Heart right ventricle (tissue), 16 donors: ENCODE measurements around the gene TMED8. TPM values are rescaled to one million over a fixed set of nuclear protein-coding genes. Genes with fewer than 3 reads are reported as not detected.

Experiments
- ATAC-seq, 8 donors: fragments of 200-7000 bp; cut with Tn5 transposase; one replicate each; pipeline ENCODE4 v1.9.1; 2020; ENCODE audit warnings: mild to moderate bottlenecking in 8 of 8, moderate library complexity in 8 of 8, moderate number of reproducible peaks in 1 of 8
- DNase-seq, 2 donors: peaks; one replicate each; pipeline ENCODE4 v3.0.0-alpha.2; 2020
- H3K27ac ChIP-seq, 10 donors: fragments of 200-600 bp; sonication (generic) in 2 of 10; one replicate each; pipeline versions ENCODE4 v1.5.0 to v1.8.0; 2020 to 2022; ENCODE audit warnings: mild to moderate bottlenecking in 3 of 10
- H3K27me3 ChIP-seq, 7 donors: fragments of 200-600 bp; one replicate each; pipeline ENCODE4 v1.8.0; 2021 to 2022; ENCODE audit warnings: mild to moderate bottlenecking in 2 of 7
- H3K36me3 ChIP-seq, 9 donors: fragments of 200-600 bp; sonication (generic) in 1 of 9; one replicate each; pipeline versions ENCODE4 v1.5.0 to v1.8.0; 2020 to 2022; ENCODE audit warnings: mild to moderate bottlenecking in 2 of 9
- H3K4me1 ChIP-seq, 9 donors: fragments of 200-600 bp; sonication (generic) in 1 of 9; one replicate each; pipeline versions ENCODE4 v1.5.0 to v1.8.0; 2020 to 2022; ENCODE audit warnings: mild to moderate bottlenecking in 4 of 9
- H3K4me3 ChIP-seq, 10 donors: fragments of 200-600 bp; sonication (generic) in 2 of 10; one replicate each; pipeline versions ENCODE4 v1.5.0 to v1.8.0; 2020 to 2022; ENCODE audit warnings: mild to moderate bottlenecking in 7 of 10, moderate library complexity in 2 of 10
- H3K9me3 ChIP-seq, 11 donors: fragments of 200-600 bp in 10 of 11; sonication (generic) in 2 of 11; one replicate each; pipeline versions ENCODE4 v1.5.0 to v1.8.0; 2013 to 2022; ENCODE audit warnings: mild to moderate bottlenecking in 2 of 11, control low read depth in 1 of 11, moderate library complexity in 1 of 11
- CTCF ChIP-seq, 9 donors: fragments of 200-600 bp; sonication (generic) in 2 of 9; IDR thresholded peaks; one replicate each; pipeline versions ENCODE4 v1.5.0 to v1.8.0; 2021 to 2022; ENCODE audit warnings: antibody characterized with exemption in 9 of 9, mild to moderate bottlenecking in 5 of 9, moderate library complexity in 1 of 9
- WGBS, 2 donors: extraction: QIAGEN DNeasy Blood & Tissue Kit; methylation state at CpG; one replicate each; pipeline ENCODE4 v1.1.7; 2013; ENCODE audit warnings: inconsistent platforms in 1 of 2; 5-methylcytosine and 5-hydroxymethylcytosine counted together
- intact Hi-C, 10 donors: fragments of 100-400 bp; cut with DNase I; formaldehyde crosslinking; loops; one replicate each; pipeline versions ENCODE4 v1.11.1 to v1.14.2; 2022
- polyA plus RNA-seq, 2 donors: library from polyadenylated mRNA; stranded (reverse); fragments of 200-250 nt; gene quantifications; one replicate each; pipeline ENCODE4 v1.2.3, GENCODE V29; 2013
- total RNA-seq, 10 donors: library from RNA; stranded (reverse); fragmentation: NEBNext Ultra II Directional in 3 of 10; extraction: Animal tissue kit (Norgen Biotek cat#: 25700) in 3 of 10; gene quantifications; one replicate each; pipeline versions ENCODE4 v1.2.1 to v1.2.4, GENCODE V29; 2021 to 2023
- donor health status: Arrhythmogenic right ventricular cardiomyopathy.
- donor health status: ischemic (EF 13 %, LVEDD 7.1; RV severe dilation, severe dysfunction).
- donor health status: healthy with polysubstance abuse.
- donor health status: DM: no; HTN: yes; CAD: no.
- donor health status: DM: no; HTN: no; CAD: no.
- donor health status: ischemic (EF 25% LVEDD 6.9; RV normal size, moderate dysfunction).
- donor health status: ischemic (EF 25% LVEDD 5.7; RV mildly dilated, moderate dysfunction).
- donor health status: healthy.
- donor health status: DM: yes; HTN: yes; CAD: no.
- donor health status: Ischemic cardiomyopathy.
- donor health status: ischemic (EF 35%, LVEDD 5.7; RV mildly dilated, moderate dysfunction).
- donor health status: nonischemic (EF 11% LVEDD 7.7; RV severe dilation, severe dysfunction).
- donor health status: DM: yes; HTN: yes; CAD: no.
- donor health status: PGD.
- donor health status: ischemic (EF 29% LVEDD 5.4; RV normal size, mild dysfunction).
- donor health status: nonischemic (EF 23%, LVEDD 6.1; RV moderate dilation, normal function).

TMED8 gene
- total and polyA plus RNA-seq, 12 donors, result 1.8 to 8.7 (median 6.8) TPM

- DNase-seq, result peak; percentile 56 to 69
- peak; percentile 28 to 78 (median 65) for ATAC-seq
- WGBS, 2 donors, result 40 to 44% methylated on average over 10 of the region's 10 CpGs
- H3K4me3 ChIP-seq, result no peak overlapping the region
- peak; percentile 29 to 75 (median 60) for TF ChIP-seq CTCF (IDR thresholded peaks at IDR 0.05)
- intact Hi-C loops, result loop anchor here in 5 of 10 donors (5.0 to 10.0 kb wide), 4 partner anchors 146 to 254 kb away; no protein-coding TSS in a partner anchor
- H3K27ac ChIP-seq, result no peak overlapping the region
- H3K27me3 ChIP-seq, result no peaks in the 10 kb centered on the region
- H3K36me3 ChIP-seq, result peaks cover 0 to 94% (median 24%) of the 10 kb centered on the region in 9 donors
- no peaks in the 10 kb centered on the region for H3K9me3 ChIP-seq
- peaks cover 0 to 30% (median 0%) of the 10 kb centered on the region in 9 donors for H3K4me1 ChIP-seq
Measured at GRCh38 chr14:77301103-77301502, 75.8 kb downstream of the TMED8 start.

- no peak overlapping the region for H3K27ac ChIP-seq
- H3K27me3 ChIP-seq, result no peaks in the 10 kb centered on the region
- intact Hi-C loops, result loop anchor here in 6 of 10 donors (5.0 to 10.0 kb wide), 4 partner anchors 145 to 255 kb away; no protein-coding TSS in a partner anchor
- DNase-seq (no peak), ATAC-seq (peak in 1 of 8 donors; percentile 18)
- H3K9me3 ChIP-seq, result no peaks in the 10 kb centered on the region
- no peak overlapping the region for H3K4me3 ChIP-seq
- H3K36me3 ChIP-seq, result peaks cover 0 to 89% (median 29%) of the 10 kb centered on the region in 9 donors
- peaks cover 0 to 30% (median 0%) of the 10 kb centered on the region in 9 donors for H3K4me1 ChIP-seq
- 64 to 75% methylated on average over 4 of the region's 4 CpGs for whole genome bisulfite sequencing, 2 donors
- no peak for TF ChIP-seq CTCF (IDR thresholded peaks at IDR 0.05)
Measured at GRCh38 chr14:77299771-77300170, 77.1 kb downstream of the TMED8 start.

GRCh38 chr14:77296906-77297305, 80.0 kb downstream of the TMED8 start:
- H3K4me3 ChIP-seq, result no peak overlapping the region
- TF ChIP-seq CTCF (IDR thresholded peaks at IDR 0.05), result no peak
- intact Hi-C loops, result loop anchor here in 1 of 10 donors (10.0 kb wide), 1 partner anchor 258 kb away; no protein-coding TSS in a partner anchor
- no peak for ATAC-seq
- H3K27ac ChIP-seq, result no peak overlapping the region
- DNase-seq, result no peak
- H3K9me3 ChIP-seq, result no peaks in the 10 kb centered on the region
- peaks cover 0 to 89% (median 27%) of the 10 kb centered on the region in 9 donors for H3K36me3 ChIP-seq
- no peaks in the 10 kb centered on the region for H3K27me3 ChIP-seq
- WGBS, 2 donors, result 85 to 87% methylated on average over 8 of the region's 8 CpGs
- H3K4me1 ChIP-seq, result peaks cover 0 to 8% (median 0%) of the 10 kb centered on the region in 9 donors

- no peaks in the 10 kb centered on the region for H3K27me3 ChIP-seq
- WGBS, 2 donors, result 70 to 72% methylated on average over 13 of the region's 13 CpGs
- peaks cover 0 to 95% (median 27%) of the 10 kb centered on the region in 9 donors for H3K36me3 ChIP-seq
- H3K27ac ChIP-seq, result no peak overlapping the region
- no peaks in the 10 kb centered on the region for H3K9me3 ChIP-seq
- ATAC-seq (peak in 1 of 8 donors; percentile 27), DNase-seq (no peak)
- intact Hi-C loops, result loop anchor here in 1 of 10 donors (10.0 kb wide), 1 partner anchor 259 kb away; no protein-coding TSS in a partner anchor
- no peak overlapping the region for H3K4me3 ChIP-seq
- TF ChIP-seq CTCF (IDR thresholded peaks at IDR 0.05), result no peak
- peaks cover 0 to 1% (median 0%) of the 10 kb centered on the region in 9 donors for H3K4me1 ChIP-seq
Measured at GRCh38 chr14:77296155-77296554, 80.7 kb downstream of the TMED8 start.
